Trophoblast cell (in vitro differentiated cells and primary cell): Measurements from ENCODE around the gene RPL22.

Source experiments
- DNase-seq, 2 donors: peaks; one replicate each; pipeline ENCODE4 v3.0.0-alpha.2; 2016
- H2AFZ ChIP-seq: 2 replicates; pipeline ENCODE4 v1.6.1; 2013; ENCODE audit warnings: low read length, moderate library complexity, mild to moderate bottlenecking; ENCODE audit not compliant: insufficient read depth, poor library complexity
- H2AK5ac ChIP-seq: 2 replicates; pipeline ENCODE4 v1.6.1; 2013; ENCODE audit warnings: mild to moderate bottlenecking, low read length
- H2BK120ac ChIP-seq: 2 replicates; pipeline ENCODE4 v1.6.1; 2013; ENCODE audit warnings: low read length, mild to moderate bottlenecking, moderate library complexity; ENCODE audit not compliant: insufficient read depth, poor library complexity
- H2BK12ac ChIP-seq: 2 replicates; pipeline ENCODE4 v1.6.1; 2013; ENCODE audit warnings: mild to moderate bottlenecking, low read length, moderate library complexity
- H2BK5ac ChIP-seq: 2 replicates; pipeline ENCODE4 v1.6.1; 2013; ENCODE audit warnings: low read length, low read depth, moderate library complexity, mild to moderate bottlenecking; ENCODE audit not compliant: poor library complexity
- H3K14ac ChIP-seq: 2 replicates; pipeline ENCODE4 v1.6.1; 2013; ENCODE audit warnings: mild to moderate bottlenecking, low read length
- H3K18ac ChIP-seq: 2 replicates; pipeline ENCODE4 v1.6.1; 2013; ENCODE audit warnings: mild to moderate bottlenecking, low read length
- H3K23ac ChIP-seq: 2 replicates; pipeline ENCODE4 v1.6.1; 2013; ENCODE audit warnings: low read length
- H3K27ac ChIP-seq: 2 replicates; pipeline ENCODE4 v1.5.1; 2013; ENCODE audit warnings: low read depth, mild to moderate bottlenecking, inconsistent platforms, low read length, moderate library complexity
- H3K27me3 ChIP-seq: 2 replicates; pipeline ENCODE4 v1.6.1; 2013; ENCODE audit warnings: inconsistent platforms, mild to moderate bottlenecking, low read length, moderate library complexity; ENCODE audit not compliant: insufficient read depth
- H3K36me3 ChIP-seq, 2 experiments: 1 replicate in 1 of 2; 2 replicates in 1 of 2; pipeline ENCODE4 v1.6.1; 2013; ENCODE audit warnings: low read length in 2 of 2, mild to moderate bottlenecking in 2 of 2, moderate library complexity in 1 of 2; ENCODE audit not compliant: insufficient read depth in 2 of 2, control insufficient read depth in 1 of 2
- H3K4ac ChIP-seq: 2 replicates; pipeline ENCODE4 v1.6.1; 2013; ENCODE audit warnings: low read depth, mild to moderate bottlenecking, low read length, moderate library complexity
- H3K4me1 ChIP-seq, 2 experiments: 1 replicate in 1 of 2; 2 replicates in 1 of 2; pipeline ENCODE4 v1.6.1; 2013; ENCODE audit warnings: low read length in 2 of 2, mild to moderate bottlenecking in 2 of 2, moderate library complexity in 1 of 2; ENCODE audit not compliant: insufficient read depth in 2 of 2, control insufficient read depth in 1 of 2
- H3K4me2 ChIP-seq: 2 replicates; pipeline ENCODE4 v1.6.1; 2013; ENCODE audit warnings: inconsistent platforms, mild to moderate bottlenecking, low read length, moderate library complexity
- H3K4me3 ChIP-seq: 2 replicates; pipeline ENCODE4 v1.5.1; 2013; ENCODE audit warnings: mild to moderate bottlenecking, low read depth, low read length, inconsistent platforms
- H3K79me1 ChIP-seq: one replicate; pipeline ENCODE4 v1.6.1; 2013; ENCODE audit warnings: low read length
- H3K79me2 ChIP-seq: 2 replicates; pipeline ENCODE4 v1.6.1; 2013; ENCODE audit warnings: low read length, mild to moderate bottlenecking; ENCODE audit not compliant: control insufficient read depth, insufficient read depth, poor library complexity
- H3K9ac ChIP-seq: 2 replicates; pipeline ENCODE4 v1.6.1; 2013; ENCODE audit warnings: mild to moderate bottlenecking, low read length
- H3K9me3 ChIP-seq: 2 replicates; pipeline ENCODE4 v1.6.1; 2013; ENCODE audit warnings: low read depth, mild to moderate bottlenecking, control low read depth, inconsistent platforms, low read length; ENCODE audit not compliant: insufficient read depth
- H4K12ac ChIP-seq: 2 replicates; pipeline ENCODE4 v1.6.1; 2013; ENCODE audit warnings: low read depth, mild to moderate bottlenecking, low read length, moderate library complexity
- H4K8ac ChIP-seq: 2 replicates; pipeline ENCODE4 v1.6.1; 2013; ENCODE audit warnings: low read depth, mild to moderate bottlenecking, low read length, moderate library complexity
- H4K91ac ChIP-seq: one replicate; pipeline ENCODE4 v1.6.1; 2013; ENCODE audit warnings: low read depth, mild to moderate bottlenecking, low read length, moderate library complexity
- WGBS: extraction: QIAGEN DNeasy Blood & Tissue Kit; methylation state at CpG from one replicate; pipeline ENCODE4 v1.1.7; 2013; ENCODE audit warnings: missing lambda C conversion rate; ENCODE audit not compliant: insufficient read length, insufficient coverage; ENCODE audit errors: extremely low coverage; 5-methylcytosine and 5-hydroxymethylcytosine counted together

The RPL22 gene

DNA sequence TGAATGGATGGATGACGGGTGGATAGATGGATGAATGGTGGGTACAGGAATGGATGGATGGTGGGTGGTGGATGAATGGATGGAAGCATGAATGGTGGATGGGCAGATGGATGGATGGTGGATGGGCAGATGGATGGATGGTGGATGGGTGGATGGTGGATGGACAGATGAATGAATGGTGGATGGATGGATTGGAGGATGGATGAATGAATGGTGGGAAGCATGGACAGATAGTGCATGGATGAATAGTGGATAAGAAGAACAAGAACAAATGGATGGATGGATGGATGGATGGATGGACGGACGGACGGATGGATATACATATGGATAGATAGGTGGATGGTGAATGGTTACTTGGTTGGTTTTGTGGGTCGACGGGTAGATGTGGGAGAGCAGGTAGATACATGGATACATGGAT lies 24.0 kb downstream of the RPL22 start:
- Histone ChIP-seq H3K4ac (no peak overlapping the region), H3K4me3 (peak overlapping the region; percentile 23), H4K12ac (no peak overlapping the region), H2BK120ac (no peak overlapping the region), H3K79me2 (no peaks in the 10 kb centered on the region), H2BK12ac (no peak overlapping the region), H4K8ac (no peak overlapping the region), H3K27me3 (peaks cover 30% of the 10 kb centered on the region), H3K36me3 (no peaks in the 10 kb centered on the region), H3K4me2 (no peak overlapping the region), H3K9me3 (peaks cover 22% of the 10 kb centered on the region), H2BK5ac (no peak overlapping the region), H2AK5ac (no peak overlapping the region), H3K14ac (no peak overlapping the region), H4K91ac (no peak overlapping the region), H3K18ac (no peak overlapping the region), H3K4me1 (peaks cover 0 to 2% of the 10 kb centered on the region in 2 experiments), H3K27ac (no peak overlapping the region), H2AFZ (no peak overlapping the region), H3K23ac (no peak overlapping the region), H3K79me1 (no peaks in the 10 kb centered on the region), H3K9ac (no peak overlapping the region)
- 100% methylated on average over 5 of the region's 6 CpGs for WGBS
- no peak for DNase-seq

DNA sequence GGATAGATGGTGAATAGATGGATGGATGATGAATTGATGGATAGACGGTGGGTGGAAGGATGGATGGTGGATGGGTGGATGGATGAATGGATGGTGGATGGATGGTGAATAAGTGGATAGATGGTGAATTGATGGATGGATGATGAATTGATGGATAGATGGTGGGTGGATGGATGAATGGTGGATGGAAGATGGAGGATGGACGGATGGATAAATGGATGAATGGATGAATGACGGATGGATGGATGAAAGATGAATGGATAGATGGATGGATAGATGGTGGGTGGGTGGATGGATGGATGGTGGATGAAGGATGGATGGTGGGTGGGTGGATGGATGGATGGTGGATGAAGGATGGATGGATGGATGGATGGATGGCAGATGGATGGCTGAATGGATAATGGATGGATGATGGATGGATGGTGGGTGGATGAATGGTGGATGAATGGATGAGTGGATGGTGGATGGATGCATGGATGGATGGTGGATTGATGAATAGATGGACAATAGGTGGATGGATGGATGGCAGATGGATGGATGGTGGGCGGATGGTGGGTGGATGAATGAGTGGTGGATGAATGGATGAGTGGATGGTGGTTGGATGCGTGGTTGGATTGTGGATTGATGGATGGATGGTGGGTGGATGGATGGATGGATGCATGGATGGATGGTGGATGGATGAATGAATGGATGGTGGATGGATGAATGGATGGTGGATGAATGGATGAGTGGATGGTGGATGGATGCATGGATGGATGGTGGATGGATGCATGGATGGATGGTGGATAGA lies 24.6 kb downstream of the RPL22 start:
- peaks cover 25% of the 10 kb centered on the region for H3K27me3 ChIP-seq
- H3K36me3 ChIP-seq = no peaks in the 10 kb centered on the region
- no peak overlapping the region for H4K8ac ChIP-seq
- DNase-seq = no peak
- no peak overlapping the region for H3K14ac ChIP-seq
- no peak overlapping the region for H2AFZ ChIP-seq
- peak overlapping the region; percentile 23 for H3K4me3 ChIP-seq
- no peak overlapping the region for H3K9ac ChIP-seq
- no peak overlapping the region for H2BK120ac ChIP-seq
- no peak overlapping the region for H3K23ac ChIP-seq
- no peaks in the 10 kb centered on the region for H3K79me2 ChIP-seq
- no peak overlapping the region for H3K18ac ChIP-seq
- no peak overlapping the region for H3K27ac ChIP-seq
- H3K79me1 ChIP-seq = no peaks in the 10 kb centered on the region
- H4K12ac ChIP-seq = no peak overlapping the region
- WGBS = over 99% methylated on average over 5 of the region's 5 CpGs
- no peak overlapping the region for H3K4ac ChIP-seq
- no peaks in the 10 kb centered on the region for H3K4me1 ChIP-seq
- no peak overlapping the region for H4K91ac ChIP-seq
- H2AK5ac ChIP-seq = no peak overlapping the region
- H3K9me3 ChIP-seq = peaks cover 20% of the 10 kb centered on the region
- no peak overlapping the region for H2BK5ac ChIP-seq
- H3K4me2 ChIP-seq = no peak overlapping the region
- no peak overlapping the region for H2BK12ac ChIP-seq

- H3K4me3 ChIP-seq = no peak overlapping the region
- H4K91ac ChIP-seq = no peak overlapping the region
- no peak overlapping the region for H3K9ac ChIP-seq
- no peak overlapping the region for H2AFZ ChIP-seq
- H3K23ac ChIP-seq = no peak overlapping the region
- H3K4ac ChIP-seq = no peak overlapping the region
- no peak overlapping the region for H3K18ac ChIP-seq
- no peak overlapping the region for H3K14ac ChIP-seq
- peaks cover 17% of the 10 kb centered on the region for H3K9me3 ChIP-seq
- WGBS = no CpG with 5 or more reads among the region's 10 CpGs
- H2AK5ac ChIP-seq = no peak overlapping the region
- H3K27ac ChIP-seq = no peak overlapping the region
- DNase-seq = no peak
- no peaks in the 10 kb centered on the region for H3K36me3 ChIP-seq
- no peak overlapping the region for H3K4me2 ChIP-seq
- H4K8ac ChIP-seq = no peak overlapping the region
- H2BK12ac ChIP-seq = no peak overlapping the region
- H3K79me2 ChIP-seq = no peaks in the 10 kb centered on the region
- no peak overlapping the region for H2BK120ac ChIP-seq
- no peaks in the 10 kb centered on the region for H3K79me1 ChIP-seq
- H2BK5ac ChIP-seq = no peak overlapping the region
- H3K4me1 ChIP-seq = no peaks in the 10 kb centered on the region
- no peak overlapping the region for H4K12ac ChIP-seq
- peaks cover 4% of the 10 kb centered on the region for H3K27me3 ChIP-seq
These were observed 26.8 kb downstream of the RPL22 start for GRCh38 chr1:6172549-6172948.

GRCh38 chr1:6171548-6172124 lies 27.8 kb downstream of the RPL22 start:
- peak in 1 of 2 donors; percentile 10 for DNase-seq
- no peak overlapping the region for H4K8ac ChIP-seq

More at GRCh38 chr1:6171548-6172124, 27.8 kb downstream of the RPL22 start:
- H3K23ac ChIP-seq = no peak overlapping the region
- H3K27ac ChIP-seq = no peak overlapping the region
- no peak overlapping the region for H3K14ac ChIP-seq
- H2AFZ ChIP-seq = no peak overlapping the region
- no peak overlapping the region for H2BK120ac ChIP-seq
- H4K91ac ChIP-seq = no peak overlapping the region
- H2AK5ac ChIP-seq = no peak overlapping the region
- H3K4me2 ChIP-seq = no peak overlapping the region
- no peaks in the 10 kb centered on the region for H3K79me1 ChIP-seq
- no peak overlapping the region for H2BK5ac ChIP-seq
- H3K79me2 ChIP-seq = no peaks in the 10 kb centered on the region
- no CpG with 5 or more reads among the region's 10 CpGs for WGBS
- no peak overlapping the region for H4K12ac ChIP-seq
- H3K36me3 ChIP-seq = no peaks in the 10 kb centered on the region
- H3K9me3 ChIP-seq = peaks cover 13% of the 10 kb centered on the region
- H2BK12ac ChIP-seq = no peak overlapping the region
- H3K9ac ChIP-seq = no peak overlapping the region
- no peaks in the 10 kb centered on the region for H3K4me1 ChIP-seq
- H3K4ac ChIP-seq = no peak overlapping the region
- no peak overlapping the region for H3K4me3 ChIP-seq
- H3K18ac ChIP-seq = no peak overlapping the region
- H3K27me3 ChIP-seq = peaks cover 3% of the 10 kb centered on the region
